ENCODE measurements around the gene BMAL1.

BMAL1 gene

GRCh38 chr11:13262096-13262495 lies 15.5 kb upstream of the BMAL1 start:
- DNase-seq, result no peak

GRCh38 chr11:13268791-13269190 lies 8.8 kb upstream of the BMAL1 start:
- no peak for DNase-seq

- DNase-seq, result no peak
Observed at GRCh38 chr11:13269775-13270174, 7.8 kb upstream of the BMAL1 start.

- no peak for DNase-seq
Observed at GRCh38 chr11:13271060-13271693, 6.4 kb upstream of the BMAL1 start.

- no peak for DNase-seq
Observed at GRCh38 chr11:13276454-13276831, 1.1 kb upstream of the BMAL1 start.

- peak; percentile 94 to 98 for DNase-seq
Observed at GRCh38 chr11:13276832-13277767, 490 bp upstream of the BMAL1 start.

- DNase-seq, result no peak
Observed at GRCh38 chr11:13278609-13279486, 1.3 kb downstream of the BMAL1 start.

GRCh38 chr11:13279487-13279834 lies 1.9 kb downstream of the BMAL1 start:
- DNase-seq, result no peak

GRCh38 chr11:13280092-13280722 lies 2.6 kb downstream of the BMAL1 start:
- no peak for DNase-seq

- no peak for DNase-seq
Observed at GRCh38 chr11:13280777-13281176, 3.2 kb downstream of the BMAL1 start.

- DNase-seq, result no peak
Observed at GRCh38 chr11:13283636-13284035, 6.0 kb downstream of the BMAL1 start.

- no peak for DNase-seq
Observed at GRCh38 chr11:13284776-13285588, 7.4 kb downstream of the BMAL1 start.

- peak in 1 of 2 donors; percentile 48 for DNase-seq
Observed at GRCh38 chr11:13286279-13286821, 8.8 kb downstream of the BMAL1 start.

- DNase-seq, result peak; percentile 56 to 75
Observed at GRCh38 chr11:13287036-13287435, 9.4 kb downstream of the BMAL1 start.

- DNase-seq, result no peak
Observed at GRCh38 chr11:13287681-13288080, 10.1 kb downstream of the BMAL1 start.

- DNase-seq, result no peak
Observed at GRCh38 chr11:13288375-13289029, 10.9 kb downstream of the BMAL1 start.

- DNase-seq, result no peak
Observed at GRCh38 chr11:13289081-13289480, 11.5 kb downstream of the BMAL1 start.

- no peak for DNase-seq
Observed at GRCh38 chr11:13290221-13290980, 12.8 kb downstream of the BMAL1 start.

GRCh38 chr11:13291361-13291760 lies 13.8 kb downstream of the BMAL1 start:
- no peak for DNase-seq

- DNase-seq, result no peak
Observed at GRCh38 chr11:13291800-13292199, 14.2 kb downstream of the BMAL1 start.

All from inflammatory macrophage treated with lipopolysaccharide for 1 hour (primary cell).